Keratinocyte (primary cell): ENCODE results near the gene PI4KA. TPM values are rescaled to one million over a fixed set of nuclear protein-coding genes. Genes with fewer than 3 reads are reported as not detected.

Experiments used
- DNase-seq: peaks from one replicate; pipeline ENCODE4 v3.0.0-alpha.2; 2011; ENCODE audit warnings: low read depth, missing footprints, low spot score
- FAIRE-seq: peaks from 2 replicates; lab custom pipeline; 2011; peaks lifted over from hg19 to GRCh38; lab: Jason Lieb, UNC
- H2AFZ ChIP-seq: 2 replicates; pipeline ENCODE4 v1.6.0; 2012; ENCODE audit warnings: low read length, control low read depth, inconsistent platforms; ENCODE audit not compliant: control insufficient read depth
- H3K27ac ChIP-seq: 2 replicates; pipeline ENCODE4 v1.5.1; 2011; ENCODE audit warnings: low read length; ENCODE audit not compliant: control insufficient read depth, insufficient read depth
- H3K27me3 ChIP-seq: 3 replicates; pipeline ENCODE4 v1.6.0; 2011; ENCODE audit warnings: low read length; ENCODE audit not compliant: control insufficient read depth, insufficient read depth; ENCODE audit errors: extremely low read depth
- H3K36me3 ChIP-seq, 2 experiments: 2 replicates in 1 of 2; 3 replicates in 1 of 2; pipeline ENCODE4 v1.5.1; 2011; ENCODE audit warnings: low read length in 2 of 2, mild to moderate bottlenecking in 1 of 2; ENCODE audit not compliant: control insufficient read depth in 2 of 2, insufficient read depth in 2 of 2; ENCODE audit errors: extremely low read depth in 1 of 2
- H3K4me1 ChIP-seq: 3 replicates; pipeline ENCODE4 v1.5.1; 2011; ENCODE audit warnings: low read length; ENCODE audit not compliant: control insufficient read depth, insufficient read depth; ENCODE audit errors: extremely low read depth
- H3K4me2 ChIP-seq: 3 replicates; pipeline ENCODE4 v1.6.0; 2011; ENCODE audit warnings: low read depth, low read length; ENCODE audit not compliant: control insufficient read depth, insufficient read depth; ENCODE audit errors: extremely low read depth
- H3K4me3 ChIP-seq, 3 experiments: fragments of 200-600 bp in 1 of 3; sonication (generic) in 1 of 3; 2 replicates in 2 of 3; 3 replicates in 1 of 3; pipeline ENCODE4 v1.5.1; 2011 to 2016; ENCODE audit warnings: low read length in 3 of 3, mild to moderate bottlenecking in 3 of 3, control low read depth in 2 of 3, inconsistent platforms in 1 of 3, low read depth in 1 of 3, mixed read lengths in 1 of 3, mixed run types in 1 of 3, moderate library complexity in 1 of 3; ENCODE audit not compliant: control insufficient read depth in 2 of 3, insufficient read depth in 2 of 3; ENCODE audit errors: extremely low read depth in 1 of 3
- H3K79me2 ChIP-seq: 2 replicates; pipeline ENCODE4 v1.6.0; 2012; ENCODE audit warnings: low read length; ENCODE audit not compliant: control insufficient read depth, insufficient read depth
- H3K9ac ChIP-seq: 3 replicates; pipeline ENCODE4 v1.6.0; 2011; ENCODE audit warnings: low read length; ENCODE audit not compliant: control insufficient read depth, insufficient read depth; ENCODE audit errors: extremely low read depth
- H3K9me1 ChIP-seq: 3 replicates; pipeline ENCODE4 v1.6.0; 2011; ENCODE audit warnings: low read length; ENCODE audit not compliant: control insufficient read depth, insufficient read depth; ENCODE audit errors: extremely low read depth
- H3K9me3 ChIP-seq: 2 replicates; pipeline ENCODE4 v1.5.1; 2012; ENCODE audit warnings: low read depth, low read length; ENCODE audit not compliant: control insufficient read depth
- H4K20me1 ChIP-seq: 3 replicates; pipeline ENCODE4 v1.6.0; 2011; ENCODE audit warnings: low read length; ENCODE audit not compliant: control insufficient read depth, insufficient read depth; ENCODE audit errors: extremely low read depth
- EZH2 ChIP-seq: IDR thresholded peaks from one replicate; pipeline ENCODE4 v1.6.1; 2012; ENCODE audit warnings: inconsistent platforms, mild to moderate bottlenecking, low read length, moderate library complexity
- dilution Hi-C: fragments of 300-500 bp; cut with MboI; formaldehyde crosslinking; loops from one replicate; pipeline ENCODE4 v1.7.0; 2020; ENCODE audit warnings: low sequenced_read_pairs; ENCODE audit not compliant: extremely low pct_ligation_motif_present
- polyA plus RNA-seq, 5 experiments: library from polyadenylated mRNA; depleted of rRNA in 3 of 5; stranded (reverse) in 3 of 5; stranded (forward) in 1 of 5; unstranded in 1 of 5; fragments of >200 nt; gene quantifications; 1 replicate in 1 of 5; 2 replicates in 3 of 5; 3 replicates in 1 of 5; pipeline versions ENCODE4 v1.2.1 to v1.2.3, GENCODE V29; 2011 to 2012; ENCODE audit warnings: missing spikeins in 2 of 5, low read depth in 1 of 5, low replicate concordance in 1 of 5
- TF ChIP-seq, protein P1 (sequence below), 3 experiments: IDR thresholded peaks in 1 of 3; conservative IDR thresholded peaks in 1 of 3; optimal IDR thresholded peaks in 1 of 3; 2 replicates in 2 of 3; 3 replicates in 1 of 3; pipeline versions ENCODE3 to v1.5.1; 2011; ENCODE audit warnings: low read length in 3 of 3, mild to moderate bottlenecking in 3 of 3, moderate library complexity in 2 of 3, control low read depth in 1 of 3, inconsistent platforms in 1 of 3; ENCODE audit not compliant: insufficient read depth in 2 of 3; ENCODE audit errors: extremely low read depth in 1 of 3

Gene PI4KA
- polyA plus RNA-seq, 1 donor (not counting 4 experiments of a cell fraction or from before 2014, with no cell fraction given): 13.6 TPM

DNA sequence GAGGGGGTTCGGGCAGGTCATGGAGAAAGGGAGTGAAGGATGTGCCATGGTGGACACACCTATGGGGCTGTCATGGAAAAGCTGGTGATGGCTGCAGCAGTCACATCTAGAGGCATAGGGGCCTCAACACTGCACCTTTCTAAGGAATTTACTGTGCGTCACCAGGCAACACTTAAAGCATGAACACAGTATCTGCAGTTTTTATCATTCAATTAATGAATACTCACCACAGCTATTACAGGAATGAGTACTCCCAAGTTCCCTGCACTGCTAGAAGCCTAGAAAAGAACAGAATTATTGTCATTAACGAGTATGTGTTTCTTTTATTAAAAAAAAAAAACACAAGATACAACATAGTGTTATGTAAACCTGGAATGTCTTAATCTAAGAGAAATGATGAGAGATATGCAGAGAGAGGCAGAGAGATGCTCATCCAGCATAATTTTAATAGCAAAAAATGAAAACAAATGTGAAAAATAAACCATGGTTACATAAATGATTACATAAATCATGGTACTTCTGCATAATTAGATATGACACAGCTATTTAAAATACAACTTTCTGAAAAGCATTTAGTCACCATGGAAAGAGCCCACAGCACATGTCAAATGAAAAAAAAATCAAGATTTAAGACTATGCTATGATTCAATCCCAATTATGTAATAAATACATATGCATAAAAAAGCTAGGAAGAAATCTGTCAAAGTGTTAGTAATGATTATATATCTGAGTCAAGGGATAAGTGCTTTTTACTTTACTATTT, 65.5 kb downstream of the PI4KA start:
- Histone ChIP-seq H3K79me2 (no peaks in the 10 kb centered on the region), H3K9ac (no peak overlapping the region), H3K27ac (no peak overlapping the region), H2AFZ (no peak overlapping the region), H3K9me3 (no peaks in the 10 kb centered on the region), H3K4me1 (no peaks in the 10 kb centered on the region), H4K20me1 (no peaks in the 10 kb centered on the region), H3K27me3 (no peaks in the 10 kb centered on the region), H3K36me3 (peaks cover 12 to 29% of the 10 kb centered on the region in 2 experiments), H3K4me2 (no peak overlapping the region), H3K9me1 (no peaks in the 10 kb centered on the region), H3K4me3 (no peak overlapping the region)
- DNase-seq: no peak
- no peak for TF ChIP-seq EZH2
- TF ChIP-seq, protein P1, sequence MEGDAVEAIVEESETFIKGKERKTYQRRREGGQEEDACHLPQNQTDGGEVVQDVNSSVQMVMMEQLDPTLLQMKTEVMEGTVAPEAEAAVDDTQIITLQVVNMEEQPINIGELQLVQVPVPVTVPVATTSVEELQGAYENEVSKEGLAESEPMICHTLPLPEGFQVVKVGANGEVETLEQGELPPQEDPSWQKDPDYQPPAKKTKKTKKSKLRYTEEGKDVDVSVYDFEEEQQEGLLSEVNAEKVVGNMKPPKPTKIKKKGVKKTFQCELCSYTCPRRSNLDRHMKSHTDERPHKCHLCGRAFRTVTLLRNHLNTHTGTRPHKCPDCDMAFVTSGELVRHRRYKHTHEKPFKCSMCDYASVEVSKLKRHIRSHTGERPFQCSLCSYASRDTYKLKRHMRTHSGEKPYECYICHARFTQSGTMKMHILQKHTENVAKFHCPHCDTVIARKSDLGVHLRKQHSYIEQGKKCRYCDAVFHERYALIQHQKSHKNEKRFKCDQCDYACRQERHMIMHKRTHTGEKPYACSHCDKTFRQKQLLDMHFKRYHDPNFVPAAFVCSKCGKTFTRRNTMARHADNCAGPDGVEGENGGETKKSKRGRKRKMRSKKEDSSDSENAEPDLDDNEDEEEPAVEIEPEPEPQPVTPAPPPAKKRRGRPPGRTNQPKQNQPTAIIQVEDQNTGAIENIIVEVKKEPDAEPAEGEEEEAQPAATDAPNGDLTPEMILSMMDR (optimal IDR thresholded peaks at IDR 0.05 in 1 of 3, IDR thresholded peaks at IDR 0.05 in 1 of 3, conservative IDR thresholded peaks at IDR 0.05 in 1 of 3; ENCODE audit: extremely low read depth in 1 of 3, insufficient read depth in 2 of 3, low read length in 3 of 3): no peak
- FAIRE-seq: no peak
- dilution Hi-C loops: no loop called here

GRCh38 chr22:20792221-20792965, 66.2 kb downstream of the PI4KA start:
- Histone ChIP-seq H3K4me3 (no peak overlapping the region), H3K27ac (no peak overlapping the region), H3K4me1 (no peaks in the 10 kb centered on the region), H3K79me2 (no peaks in the 10 kb centered on the region), H3K9me3 (no peaks in the 10 kb centered on the region), H3K4me2 (no peak overlapping the region), H4K20me1 (no peaks in the 10 kb centered on the region), H3K36me3 (peaks cover 17 to 27% of the 10 kb centered on the region in 2 experiments), H3K9ac (no peak overlapping the region), H2AFZ (no peak overlapping the region), H3K27me3 (no peaks in the 10 kb centered on the region), H3K9me1 (no peaks in the 10 kb centered on the region)
- TF ChIP-seq, protein P1 (optimal IDR thresholded peaks at IDR 0.05 in 1 of 3, IDR thresholded peaks at IDR 0.05 in 1 of 3, conservative IDR thresholded peaks at IDR 0.05 in 1 of 3; ENCODE audit: extremely low read depth in 1 of 3, insufficient read depth in 2 of 3, low read length in 3 of 3): no peak
- TF ChIP-seq EZH2: no peak
- dilution Hi-C loops: no loop called here
- DNase-seq (no peak), FAIRE-seq (no peak)
